Sigmoid colon (tissue), 7 donors: ENCODE measurements around the gene RNF215. TPM values are rescaled to one million over a fixed set of nuclear protein-coding genes. Genes with fewer than 3 reads are reported as not detected.

ENCODE experiments used
- DNase-seq: peaks from one replicate; pipeline ENCODE4 v3.0.0-alpha.2; 2019
- H3K27ac ChIP-seq, 4 donors: fragments of 200-600 bp; sonication (generic); one replicate each; pipeline ENCODE4 v1.5.1; 2016 to 2019; ENCODE audit warnings: mild to moderate bottlenecking in 1 of 4
- H3K27me3 ChIP-seq, 3 donors: fragments of 200-600 bp; sonication (generic); one replicate each; pipeline ENCODE4 v1.5.1; 2019; ENCODE audit warnings: mild to moderate bottlenecking in 1 of 3
- H3K36me3 ChIP-seq, 4 donors: fragments of 200-600 bp; sonication (generic); one replicate each; pipeline ENCODE4 v1.5.1; 2016 to 2019
- H3K4me1 ChIP-seq, 4 donors: fragments of 200-600 bp; sonication (generic); one replicate each; pipeline ENCODE4 v1.5.1; 2017 to 2019
- H3K4me3 ChIP-seq, 4 donors: fragments of 200-600 bp; sonication (generic); one replicate each; pipeline ENCODE4 v1.5.1; 2017 to 2019; ENCODE audit warnings: mild to moderate bottlenecking in 2 of 4, moderate library complexity in 1 of 4
- H3K9me3 ChIP-seq, 4 donors: fragments of 200-600 bp in 3 of 4; sonication (generic) in 3 of 4; one replicate each; pipeline versions ENCODE4 v1.5.1 to v1.6.1; 2013 to 2019
- EP300 ChIP-seq, 4 donors: sonication (generic); formaldehyde crosslinking; IDR thresholded peaks; one replicate each; pipeline ENCODE4 v1.6.1; 2017; ENCODE audit warnings: antibody characterized with exemption in 4 of 4
- POLR2A ChIP-seq, 2 donors: fragments of 450-650 bp; IDR thresholded peaks; one replicate each; pipeline ENCODE4 v1.6.1; 2016; ENCODE audit warnings: antibody characterized with exemption in 2 of 2, mild to moderate bottlenecking in 2 of 2, moderate library complexity in 2 of 2
- POLR2AphosphoS5 ChIP-seq, 4 donors: sonication (generic); formaldehyde crosslinking; IDR thresholded peaks; one replicate each; pipeline ENCODE4 v1.6.1; 2017; ENCODE audit warnings: antibody characterized with exemption in 4 of 4
- WGBS, 2 donors: extraction: QIAGEN DNeasy Blood & Tissue Kit; methylation state at CpG; one replicate each; pipeline ENCODE4 v1.1.7; 2013; 5-methylcytosine and 5-hydroxymethylcytosine counted together
- intact Hi-C: fragments of 100-400 bp; cut with DNase I; formaldehyde crosslinking; loops from one replicate; pipeline ENCODE4 v1.15.1; 2023
- polyA plus RNA-seq, 3 donors: library from polyadenylated mRNA; stranded (reverse); fragments of 200-250 nt; gene quantifications; one replicate each; pipeline ENCODE4 v1.2.3, GENCODE V29; 2013
- total RNA-seq, 4 donors: library from RNA; depleted of rRNA; stranded (reverse); fragments of >200 nt; gene quantifications; one replicate each; pipeline ENCODE4 v1.1.0, GENCODE V29; 2016
- TF ChIP-seq, protein P1 (sequence below), 4 experiments: fragments of 450-650 bp in 3 of 4; fragments of 200-600 bp in 1 of 4; IDR thresholded peaks; one replicate each; pipeline ENCODE4 v1.5.1; 2016 to 2019; ENCODE audit warnings: antibody characterized with exemption in 4 of 4, mild to moderate bottlenecking in 3 of 4, moderate library complexity in 2 of 4
- donor health status: healthy with polysubstance abuse.
- donor health status: Bipolar disorder and iron deficiency.
- donor health status: healthy.

RNF215 gene
- total and polyA plus RNA-seq, 7 donors: 0.92 to 21.6 (median 12.2) TPM

DNA sequence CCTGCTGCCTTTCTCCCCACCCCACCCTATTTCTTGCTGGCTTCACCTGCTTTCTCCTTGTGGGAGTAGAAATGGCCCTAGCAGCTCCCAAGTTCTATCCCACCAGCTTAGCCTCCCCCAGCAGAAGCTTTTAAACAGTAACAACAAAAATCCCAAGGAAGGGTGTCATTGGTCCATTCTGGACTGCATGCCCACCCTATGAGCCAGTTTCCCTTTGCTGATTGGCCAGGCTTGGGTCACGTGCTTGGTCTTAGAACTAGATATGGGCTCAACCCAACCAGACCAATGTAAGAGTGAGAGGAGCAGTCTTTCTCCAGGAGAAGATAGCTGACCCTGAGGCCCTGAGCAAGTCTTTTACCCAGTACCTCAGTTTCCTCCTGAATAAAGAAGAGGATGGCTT is 40.7 kb upstream of the RNF215 start:
- no peaks in the 10 kb centered on the region for H3K36me3 ChIP-seq
- H3K9me3 ChIP-seq: no peaks in the 10 kb centered on the region
- H3K4me3 ChIP-seq: no peak overlapping the region
- H3K27me3 ChIP-seq: no peaks in the 10 kb centered on the region
- TF ChIP-seq POLR2A (IDR thresholded peaks at IDR 0.05) (no peak), POLR2AphosphoS5 (IDR thresholded peaks at IDR 0.05) (no peak)
- DNase-seq: no peak
- intact Hi-C loops: loop anchor here (5.0 to 10.0 kb wide), 2 partner anchors 59 to 177 kb away; partner anchors contain the start of gene TCN2
- peaks cover 0 to 31% (median 25%) of the 10 kb centered on the region in 4 donors for H3K4me1 ChIP-seq
- WGBS, 2 donors: 82 to 90% methylated on average over 1 of the region's 1 CpG
- no peak overlapping the region for H3K27ac ChIP-seq

DNA sequence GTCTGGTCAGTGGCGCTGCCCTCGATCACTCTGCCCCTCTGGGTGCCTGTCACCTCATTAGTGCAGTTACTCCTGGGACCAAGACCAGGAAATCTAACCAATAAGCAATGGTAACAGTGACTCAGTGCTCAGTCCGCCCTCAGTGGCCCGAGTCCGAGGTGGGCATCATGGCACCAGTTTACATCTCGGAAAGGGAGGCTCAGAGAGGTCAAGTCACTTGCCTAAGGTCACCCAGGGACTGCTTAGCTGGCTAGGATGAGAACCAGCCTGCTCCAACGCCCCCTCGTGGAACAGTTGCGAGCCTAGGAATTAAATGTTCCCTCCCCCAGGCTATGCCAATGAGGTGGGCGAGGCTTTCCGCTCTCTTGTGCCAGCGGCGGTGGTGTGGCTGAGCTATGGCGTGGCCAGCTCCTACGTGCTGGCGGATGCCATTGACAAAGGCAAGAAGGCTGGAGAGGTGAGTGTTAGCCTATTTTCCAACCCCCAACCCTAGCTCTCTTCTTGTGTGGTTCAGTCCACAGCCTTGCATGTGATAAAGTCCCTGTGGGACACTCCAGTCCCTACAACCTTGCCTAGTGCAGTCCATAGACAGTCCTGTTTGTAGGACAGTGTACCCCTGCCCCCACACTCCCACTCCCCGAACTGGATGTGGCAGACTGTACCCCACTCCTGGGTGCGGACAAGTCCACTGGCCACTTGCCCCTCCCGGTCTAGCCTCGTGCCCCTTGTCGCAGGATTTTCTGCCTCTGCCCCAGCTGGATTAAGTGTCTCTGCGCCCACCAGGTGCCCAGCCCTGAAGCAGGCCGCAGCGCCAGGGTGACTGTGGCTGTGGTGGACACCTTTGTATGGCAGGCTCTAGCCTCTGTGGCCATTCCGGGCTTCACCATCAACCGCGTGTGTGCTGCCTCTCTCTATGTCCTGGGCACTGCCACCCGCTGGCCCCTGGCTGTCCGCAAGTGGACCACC is 39.5 kb upstream of the RNF215 start:
- intact Hi-C loops: loop anchor here (5.0 to 10.0 kb wide), 2 partner anchors 61 to 178 kb away; partner anchors contain the start of gene TCN2
- 45 to 58% methylated on average over 29 of the region's 29 CpGs for WGBS, 2 donors
- DNase-seq: peak; percentile 84
- Histone ChIP-seq H3K27ac (peak overlapping the region; percentile 70 to 94 (median 74)), H3K9me3 (no peaks in the 10 kb centered on the region), H3K27me3 (no peaks in the 10 kb centered on the region), H3K4me1 (peaks cover 0 to 43% (median 37%) of the 10 kb centered on the region in 4 donors), H3K4me3 (peak overlapping the region in 3 of 4 donors; percentile 52 to 72 (median 65)), H3K36me3 (no peaks in the 10 kb centered on the region)
- peak in 2 of 4 donors; percentile 18 to 33 for TF ChIP-seq POLR2AphosphoS5 (IDR thresholded peaks at IDR 0.05)
- TF ChIP-seq EP300 (IDR thresholded peaks at IDR 0.05): no peak
- TF ChIP-seq, protein P1, sequence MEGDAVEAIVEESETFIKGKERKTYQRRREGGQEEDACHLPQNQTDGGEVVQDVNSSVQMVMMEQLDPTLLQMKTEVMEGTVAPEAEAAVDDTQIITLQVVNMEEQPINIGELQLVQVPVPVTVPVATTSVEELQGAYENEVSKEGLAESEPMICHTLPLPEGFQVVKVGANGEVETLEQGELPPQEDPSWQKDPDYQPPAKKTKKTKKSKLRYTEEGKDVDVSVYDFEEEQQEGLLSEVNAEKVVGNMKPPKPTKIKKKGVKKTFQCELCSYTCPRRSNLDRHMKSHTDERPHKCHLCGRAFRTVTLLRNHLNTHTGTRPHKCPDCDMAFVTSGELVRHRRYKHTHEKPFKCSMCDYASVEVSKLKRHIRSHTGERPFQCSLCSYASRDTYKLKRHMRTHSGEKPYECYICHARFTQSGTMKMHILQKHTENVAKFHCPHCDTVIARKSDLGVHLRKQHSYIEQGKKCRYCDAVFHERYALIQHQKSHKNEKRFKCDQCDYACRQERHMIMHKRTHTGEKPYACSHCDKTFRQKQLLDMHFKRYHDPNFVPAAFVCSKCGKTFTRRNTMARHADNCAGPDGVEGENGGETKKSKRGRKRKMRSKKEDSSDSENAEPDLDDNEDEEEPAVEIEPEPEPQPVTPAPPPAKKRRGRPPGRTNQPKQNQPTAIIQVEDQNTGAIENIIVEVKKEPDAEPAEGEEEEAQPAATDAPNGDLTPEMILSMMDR (IDR thresholded peaks at IDR 0.05): peak; percentile 32 to 60 (median 44)

DNA sequence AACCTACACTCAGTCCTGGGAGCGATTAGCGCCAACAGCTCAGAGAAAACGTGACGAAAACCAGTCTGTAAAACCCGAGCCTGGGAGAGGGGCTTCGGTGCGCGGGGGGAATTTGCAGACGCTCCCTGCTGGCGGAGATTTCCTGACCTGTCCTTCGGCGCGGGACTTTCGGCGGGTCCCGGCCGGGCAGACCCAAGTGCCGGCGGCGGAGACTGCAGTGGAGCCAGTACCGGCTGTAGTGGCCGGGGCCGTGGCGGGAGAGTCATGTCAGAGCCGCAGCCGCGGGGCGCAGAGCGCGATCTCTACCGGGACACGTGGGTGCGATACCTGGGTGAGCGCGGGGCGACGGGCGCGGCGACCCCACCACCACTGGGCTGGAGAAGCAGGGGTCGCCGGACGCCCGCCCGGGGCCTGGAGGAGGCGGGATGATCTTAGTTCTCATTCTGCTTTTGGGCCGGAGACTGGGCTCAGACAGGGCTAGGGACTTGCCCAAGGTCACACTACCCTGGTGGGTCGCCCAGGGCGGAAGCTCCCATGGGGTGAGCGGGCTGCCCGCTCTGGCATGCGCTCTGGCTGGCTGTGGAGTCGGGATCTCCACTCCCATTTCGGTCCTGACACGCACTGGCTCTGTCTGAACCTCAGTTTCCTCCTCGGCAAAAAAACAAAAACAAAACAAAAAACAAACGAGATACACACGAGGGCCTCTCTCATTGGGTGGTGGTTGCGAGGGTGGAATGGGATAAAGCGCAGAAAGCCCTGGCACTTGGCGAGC is 38.6 kb upstream of the RNF215 start, which contains the start of gene MTFP1:
Gene MTFP1 (plus strand): TSS at position 153 of the 772 bp plus-strand sequence. CDS start 112 bp downstream, at position 265.
- peaks cover 0 to 6% (median 3%) of the 10 kb centered on the region in 4 donors for H3K36me3 ChIP-seq
- DNase-seq: peak; percentile 77
- H3K4me3 ChIP-seq: peak within 1 kb of the TSS; percentile 55 to 72 (median 63)
- H3K27me3 ChIP-seq: no peaks in the 10 kb centered on the region
- H3K9me3 ChIP-seq: no peaks in the 10 kb centered on the region
- peaks cover 0 to 49% (median 44%) of the 10 kb centered on the region in 4 donors for H3K4me1 ChIP-seq
- intact Hi-C loops: loop anchor here (2.0 to 10.0 kb wide), 3 partner anchors 29 to 179 kb away; partner anchors contain the start of genes SEC14L2 and TCN2
- no peak for TF ChIP-seq EP300 (IDR thresholded peaks at IDR 0.05)
- TF ChIP-seq POLR2A (IDR thresholded peaks at IDR 0.05): no peak
- peak in 2 of 4 donors; percentile 23 to 37 for TF ChIP-seq POLR2AphosphoS5 (IDR thresholded peaks at IDR 0.05)
- TF ChIP-seq, protein P1 (IDR thresholded peaks at IDR 0.05): no peak
- WGBS, 2 donors: 1 to 3% methylated on average over 61 of the region's 61 CpGs
- peak within 1 kb of the TSS; percentile 91 to 97 (median 94) for H3K27ac ChIP-seq

DNA sequence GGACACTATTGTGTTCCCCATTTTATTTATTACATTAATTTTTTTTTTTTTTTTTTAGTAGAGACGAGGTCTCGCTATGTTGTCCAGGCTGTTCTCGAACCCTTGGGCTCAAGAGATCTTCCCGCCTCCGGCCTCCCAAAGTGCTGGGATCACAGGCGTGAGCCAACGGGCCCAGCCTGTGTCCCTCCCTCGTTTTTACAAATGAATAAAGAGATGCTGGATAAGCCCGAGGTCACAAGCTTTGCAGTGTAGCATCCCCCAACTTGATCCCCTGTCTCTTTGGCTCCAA is 38.1 kb upstream of the RNF215 start:
- Histone ChIP-seq H3K36me3 (peaks cover 0 to 12% (median 3%) of the 10 kb centered on the region in 4 donors), H3K27me3 (no peaks in the 10 kb centered on the region), H3K4me3 (peak overlapping the region; percentile 51 to 72 (median 58)), H3K27ac (peak overlapping the region; percentile 70 to 94 (median 74)), H3K4me1 (peaks cover 0 to 54% (median 48%) of the 10 kb centered on the region in 4 donors), H3K9me3 (no peaks in the 10 kb centered on the region)
- no peak for DNase-seq
- no peak for TF ChIP-seq EP300 (IDR thresholded peaks at IDR 0.05)
- TF ChIP-seq POLR2AphosphoS5 (IDR thresholded peaks at IDR 0.05): no peak
- TF ChIP-seq POLR2A (IDR thresholded peaks at IDR 0.05): no peak
- TF ChIP-seq, protein P1 (IDR thresholded peaks at IDR 0.05): no peak
- intact Hi-C loops: loop anchor here (2.0 to 10.0 kb wide), 3 partner anchors 28 to 180 kb away; partner anchors contain the start of genes SEC14L2 and TCN2
- WGBS, 2 donors: 5 to 12% methylated on average over 9 of the region's 9 CpGs
